ENCODE data around the gene AFF4. TPM values are rescaled to one million over a fixed set of nuclear protein-coding genes. Genes with fewer than 3 reads are reported as not detected.
"Not testable (repeated sequence)": the region's sequence is repeated elsewhere in the genome, so short reads cannot be mapped to it uniquely, and the experiment has no call there.

Gene AFF4
- polyA plus RNA-seq, 1 donor: 74.1 TPM

- peak; percentile 17 for DNase-seq
Measured at GRCh38 chr5:132961123-132961815, 2.2 kb downstream of the AFF4 start.

- not testable (repeated sequence) for DNase-seq
Measured at GRCh38 chr5:132956166-132956799, 7.2 kb downstream of the AFF4 start.

- no peak for DNase-seq
Measured at GRCh38 chr5:132953710-132954109, 9.7 kb downstream of the AFF4 start.

DNA sequence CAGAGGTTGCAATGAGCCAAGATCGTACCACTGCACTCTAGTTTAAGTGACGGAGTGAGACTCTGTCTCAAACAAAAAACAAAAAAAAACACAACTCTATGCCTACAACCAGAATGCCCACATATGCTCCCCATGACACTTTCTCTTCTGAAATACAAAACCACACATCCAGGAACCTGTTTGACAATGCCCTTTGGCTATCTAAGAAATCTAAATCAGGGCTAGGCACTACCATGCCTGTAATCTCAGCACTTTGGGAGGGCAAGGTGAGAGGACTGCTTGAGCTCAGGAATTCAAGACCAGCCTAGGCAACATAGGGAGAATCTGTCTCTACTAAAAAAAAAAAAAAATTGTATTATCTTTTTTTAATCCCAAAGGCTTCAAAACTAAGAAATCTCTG is 10.6 kb downstream of the AFF4 start:
- DNase-seq: no peak

DNA sequence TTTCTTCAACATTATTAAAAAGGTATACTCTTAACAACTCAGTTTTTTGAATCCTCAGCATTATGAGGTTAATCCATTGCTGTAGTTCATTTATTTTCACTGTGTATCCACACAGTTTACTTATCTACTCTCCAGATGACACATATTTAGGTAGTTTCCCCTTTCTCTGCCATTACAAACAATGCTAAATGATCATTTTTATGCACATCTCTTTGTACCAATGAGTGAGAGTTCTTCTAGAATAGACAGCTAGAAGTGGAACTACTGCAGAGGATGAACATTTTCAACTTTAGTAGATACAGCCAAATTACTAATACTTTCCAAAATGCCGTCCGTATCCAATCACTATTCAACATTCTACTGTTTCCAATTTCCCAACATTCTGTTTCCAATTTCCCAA is 11.5 kb downstream of the AFF4 start:
- no peak for DNase-seq

DNA sequence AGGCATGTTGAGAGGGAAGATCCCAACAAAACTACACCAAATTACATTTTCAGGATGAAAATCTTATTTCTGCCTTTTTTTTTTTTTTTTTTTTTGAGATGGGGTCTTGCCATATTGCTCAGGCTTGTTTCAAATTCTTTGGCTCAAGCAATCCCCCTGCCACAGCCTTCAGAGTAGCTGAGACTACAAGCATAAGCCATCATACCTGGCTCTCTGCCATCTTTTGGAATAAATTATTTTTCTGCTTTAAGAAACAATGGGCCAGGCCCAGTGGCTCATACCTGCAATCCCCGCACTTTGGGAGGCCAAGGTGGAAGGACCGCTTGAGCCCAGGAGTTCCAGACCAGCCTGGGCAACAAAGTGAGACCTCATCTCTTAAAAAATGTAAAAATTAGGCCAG is 14.3 kb downstream of the AFF4 start:
- no peak for DNase-seq

GRCh38 chr5:132947671-132948070 is 15.8 kb downstream of the AFF4 start:
- no peak for DNase-seq

GRCh38 chr5:132945315-132945714 is 18.1 kb downstream of the AFF4 start:
- not testable (repeated sequence) for DNase-seq

GRCh38 chr5:132943362-132944022 is 19.9 kb downstream of the AFF4 start:
- no peak for DNase-seq

- no peak for DNase-seq
Measured at GRCh38 chr5:132941331-132941730, 22.1 kb downstream of the AFF4 start.

DNA sequence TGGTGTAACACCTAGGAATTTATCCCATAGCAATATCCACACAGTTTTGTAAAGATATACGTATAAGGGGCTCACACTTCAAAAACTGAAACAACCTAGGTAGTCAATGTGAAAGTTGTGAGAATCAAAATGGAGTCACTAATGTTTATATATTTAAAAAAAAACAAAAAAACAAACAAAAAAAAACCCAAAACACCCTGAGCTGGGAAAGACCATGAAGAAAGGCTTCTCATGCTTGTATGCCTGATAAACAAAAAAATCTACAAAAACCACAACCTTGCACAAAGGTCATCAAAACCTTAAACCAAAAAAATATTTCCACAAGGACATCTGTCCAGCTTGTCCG is 35.4 kb downstream of the AFF4 start:
- DNase-seq: no peak

GRCh38 chr5:132927355-132928061 is 35.9 kb downstream of the AFF4 start:
- DNase-seq: no peak

- no peak for DNase-seq
Measured at GRCh38 chr5:132926437-132926836, 37.0 kb downstream of the AFF4 start.

DNA sequence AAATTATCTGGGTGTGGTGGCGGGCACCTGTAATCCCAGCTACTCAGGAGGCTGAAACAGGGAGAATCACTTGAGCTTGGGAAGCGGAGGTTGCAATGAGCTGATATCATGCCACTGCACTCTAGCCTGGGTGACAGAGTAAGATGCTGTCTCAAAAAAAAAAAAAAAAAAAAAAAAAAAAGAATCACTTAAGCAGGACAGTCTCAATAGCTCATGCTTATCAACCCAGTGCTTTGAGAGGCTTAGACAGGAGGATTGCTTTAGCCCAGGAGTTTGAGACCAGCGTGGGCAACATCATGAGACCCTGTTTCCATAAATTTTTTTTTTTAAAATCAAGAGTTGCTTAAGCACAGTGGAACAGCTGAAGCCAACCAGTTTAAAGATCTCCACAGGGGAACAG is 47.3 kb downstream of the AFF4 start:
- DNase-seq: no peak

GRCh38 chr5:132915681-132916080 is 47.8 kb downstream of the AFF4 start:
- no peak for DNase-seq

- DNase-seq: no peak
Measured at GRCh38 chr5:132909702-132910101, 53.7 kb downstream of the AFF4 start.

GRCh38 chr5:132907161-132907560 is 56.3 kb downstream of the AFF4 start:
- no peak for DNase-seq

- no peak for DNase-seq
Measured at GRCh38 chr5:132905938-132906337, 57.5 kb downstream of the AFF4 start.

GRCh38 chr5:132901730-132902129 is 61.7 kb downstream of the AFF4 start:
- no peak for DNase-seq

- DNase-seq: no peak
Measured at GRCh38 chr5:132901036-132901435, 62.4 kb downstream of the AFF4 start.

GRCh38 chr5:132898094-132898493 is 65.3 kb downstream of the AFF4 start:
- DNase-seq: no peak

DNA sequence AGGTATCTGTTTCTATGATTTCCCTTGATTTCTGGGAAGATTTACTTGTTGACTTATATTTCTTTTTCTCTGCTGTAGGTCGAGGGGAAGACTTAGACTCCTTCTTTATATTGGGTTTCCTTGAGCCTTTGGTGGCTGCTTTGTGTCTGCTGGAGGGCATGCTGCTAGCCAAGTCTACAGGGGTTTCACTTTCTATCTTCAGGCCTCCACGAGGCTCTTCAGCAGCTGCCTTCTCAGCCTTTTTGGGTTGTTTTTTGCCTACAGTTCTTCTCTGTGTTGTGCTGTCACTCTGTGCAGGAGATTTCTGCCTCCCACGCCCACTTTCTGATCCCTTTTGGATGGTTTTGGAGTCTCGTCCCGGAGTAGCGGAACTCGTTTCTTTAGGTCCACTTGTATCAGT is 66.7 kb downstream of the AFF4 start:
- no peak for DNase-seq

GRCh38 chr5:132895719-132896305 is 67.6 kb downstream of the AFF4 start:
- no peak for DNase-seq
